Muscle layer of duodenum (tissue), 2 donors: Measurements from ENCODE around the gene KIAA0586.
"Not testable (repeated sequence)": the region's sequence is repeated elsewhere in the genome, so short reads cannot be mapped to it uniquely, and the experiment has no call there.

Experiments used
- H3K27ac ChIP-seq: one replicate; pipeline ENCODE4 v1.7.0; 2013; ENCODE audit warnings: mild to moderate bottlenecking, low read length
- H3K27me3 ChIP-seq: one replicate; pipeline ENCODE4 v1.7.0; 2013; ENCODE audit warnings: low read depth, mild to moderate bottlenecking, control low read depth, low read length
- H3K36me3 ChIP-seq, 2 donors: one replicate each; pipeline ENCODE4 v1.7.0; 2013; ENCODE audit warnings: low read length in 2 of 2, control low read depth in 1 of 2, mild to moderate bottlenecking in 1 of 2; ENCODE audit not compliant: insufficient read depth in 2 of 2, control insufficient read depth in 1 of 2
- H3K4me1 ChIP-seq, 2 donors: one replicate each; pipeline ENCODE4 v1.7.0; 2013; ENCODE audit warnings: low read length in 2 of 2, mild to moderate bottlenecking in 2 of 2, control low read depth in 1 of 2, moderate library complexity in 1 of 2; ENCODE audit not compliant: insufficient read depth in 2 of 2, control insufficient read depth in 1 of 2
- H3K4me3 ChIP-seq, 2 donors: one replicate each; pipeline ENCODE4 v1.7.0; 2013; ENCODE audit warnings: low read length in 2 of 2, low read depth in 1 of 2, mild to moderate bottlenecking in 1 of 2
- H3K9me3 ChIP-seq, 2 donors: one replicate each; pipeline ENCODE4 v1.7.0; 2013; ENCODE audit warnings: low read length in 2 of 2, control low read depth in 1 of 2, mild to moderate bottlenecking in 1 of 2; ENCODE audit not compliant: control insufficient read depth in 1 of 2
- donor health status: healthy.

Gene KIAA0586

GRCh38 chr14:58501214-58501816, 73.8 kb downstream of the KIAA0586 start:
- H3K36me3 ChIP-seq: peaks cover 5 to 13% of the 10 kb centered on the region in 2 donors

GRCh38 chr14:58513272-58513671, 85.8 kb downstream of the KIAA0586 start:
- Histone ChIP-seq H3K36me3 (peaks cover 4 to 7% of the 10 kb centered on the region in 2 donors), H3K4me3 (no peak overlapping the region), H3K4me1 (no peaks in the 10 kb centered on the region), H3K27me3 (no peaks in the 10 kb centered on the region), H3K27ac (no peak overlapping the region), H3K9me3 (no peaks in the 10 kb centered on the region)

More at GRCh38 chr14:58501214-58501816, 73.8 kb downstream of the KIAA0586 start:
- H3K4me3 ChIP-seq: no peak overlapping the region
- H3K27ac ChIP-seq: no peak overlapping the region
- no peaks in the 10 kb centered on the region for H3K27me3 ChIP-seq
- no peaks in the 10 kb centered on the region for H3K4me1 ChIP-seq
- no peaks in the 10 kb centered on the region for H3K9me3 ChIP-seq

- H3K4me1 ChIP-seq: no peaks in the 10 kb centered on the region
- no peaks in the 10 kb centered on the region for H3K9me3 ChIP-seq
- H3K27me3 ChIP-seq: no peaks in the 10 kb centered on the region
- H3K36me3 ChIP-seq: peaks cover 0 to 19% of the 10 kb centered on the region in 2 donors
- no peak overlapping the region for H3K27ac ChIP-seq
- no peak overlapping the region for H3K4me3 ChIP-seq
Measured at GRCh38 chr14:58517592-58517991, 90.1 kb downstream of the KIAA0586 start.

- H3K9me3 ChIP-seq, H3K27ac ChIP-seq, H3K4me1 ChIP-seq, H3K27me3 ChIP-seq, H3K4me3 ChIP-seq: not testable (repeated sequence)
- H3K36me3 ChIP-seq: peaks cover 0 to 18% of the 10 kb centered on the region in 2 donors
Measured at GRCh38 chr14:58525691-58526090, 98.2 kb downstream of the KIAA0586 start.

- Histone ChIP-seq H3K27ac (no peak overlapping the region), H3K9me3 (no peaks in the 10 kb centered on the region), H3K4me1 (peaks cover 5 to 18% of the 10 kb centered on the region in 2 donors), H3K27me3 (no peaks in the 10 kb centered on the region), H3K4me3 (no peak overlapping the region), H3K36me3 (no peaks in the 10 kb centered on the region)
Measured at GRCh38 chr14:58533446-58533845, 105.9 kb downstream of the KIAA0586 start.

- H3K4me3 ChIP-seq: no peak overlapping the region
- H3K4me1 ChIP-seq: peaks cover 5 to 18% of the 10 kb centered on the region in 2 donors
- H3K9me3 ChIP-seq: no peaks in the 10 kb centered on the region
- no peaks in the 10 kb centered on the region for H3K27me3 ChIP-seq
- H3K27ac ChIP-seq: peak overlapping the region; percentile 45
- H3K36me3 ChIP-seq: no peaks in the 10 kb centered on the region
Measured at GRCh38 chr14:58535044-58535443, 107.5 kb downstream of the KIAA0586 start.

GRCh38 chr14:58537004-58537403, 109.5 kb downstream of the KIAA0586 start:
- H3K27ac ChIP-seq: no peak overlapping the region
- H3K36me3 ChIP-seq: no peaks in the 10 kb centered on the region
- H3K9me3 ChIP-seq: no peaks in the 10 kb centered on the region
- H3K27me3 ChIP-seq: no peaks in the 10 kb centered on the region
- H3K4me1 ChIP-seq: peaks cover 5 to 28% of the 10 kb centered on the region in 2 donors
- H3K4me3 ChIP-seq: no peak overlapping the region

- H3K27ac ChIP-seq: peak overlapping the region; percentile 2
Measured at GRCh38 chr14:58540749-58541632, 113.5 kb downstream of the KIAA0586 start.

GRCh38 chr14:58541633-58542022, 114.1 kb downstream of the KIAA0586 start:
- Histone ChIP-seq H3K36me3 (no peaks in the 10 kb centered on the region), H3K4me3 (no peak overlapping the region), H3K27ac (no peak overlapping the region), H3K27me3 (no peaks in the 10 kb centered on the region), H3K9me3 (no peaks in the 10 kb centered on the region), H3K4me1 (peaks cover 0 to 9% of the 10 kb centered on the region in 2 donors)

More at GRCh38 chr14:58540749-58541632, 113.5 kb downstream of the KIAA0586 start:
- no peaks in the 10 kb centered on the region for H3K36me3 ChIP-seq
- H3K4me3 ChIP-seq: no peak overlapping the region
- H3K9me3 ChIP-seq: no peaks in the 10 kb centered on the region
- no peaks in the 10 kb centered on the region for H3K27me3 ChIP-seq
- H3K4me1 ChIP-seq: peaks cover 0 to 9% of the 10 kb centered on the region in 2 donors

- Histone ChIP-seq H3K4me1 (peaks cover 0 to 9% of the 10 kb centered on the region in 2 donors), H3K9me3 (no peaks in the 10 kb centered on the region), H3K27me3 (no peaks in the 10 kb centered on the region), H3K36me3 (no peaks in the 10 kb centered on the region), H3K27ac (no peak overlapping the region), H3K4me3 (no peak overlapping the region)
Measured at GRCh38 chr14:58543253-58543652, 115.7 kb downstream of the KIAA0586 start.

- no peaks in the 10 kb centered on the region for H3K4me1 ChIP-seq
- no peaks in the 10 kb centered on the region for H3K9me3 ChIP-seq
- H3K27me3 ChIP-seq: no peaks in the 10 kb centered on the region
- H3K4me3 ChIP-seq: no peak overlapping the region
- no peaks in the 10 kb centered on the region for H3K36me3 ChIP-seq
- H3K27ac ChIP-seq: no peak overlapping the region
Measured at GRCh38 chr14:58547649-58548048, 120.1 kb downstream of the KIAA0586 start.
